ENCODE results near the gene SRGAP1. TPM values are rescaled to one million over a fixed set of nuclear protein-coding genes. Genes with fewer than 3 reads are reported as not detected.
A peak's percentile ranks its signal among the peaks of the same experiment; 100 is the strongest.

Gene SRGAP1
- total and polyA plus RNA-seq, 4 donors: 1.8 to 12.4 (median 6.2) TPM

- Histone ChIP-seq H3K9me3 (ENCODE audit: control insufficient read depth in 4 of 4, insufficient read depth in 3 of 4, low read length in 3 of 4) (no peaks in the 10 kb centered on the region), H3K27me3 (ENCODE audit: control insufficient read depth in 3 of 3, insufficient read depth in 3 of 3, low read length in 2 of 3) (no peaks in the 10 kb centered on the region), H3K27ac (ENCODE audit: low read depth in 1 of 2, low read length in 1 of 2) (peak overlapping the region in 1 of 2 donors; percentile 75), H3K36me3 (ENCODE audit: control insufficient read depth in 4 of 4, insufficient read depth in 4 of 4, low read length in 4 of 4) (peaks cover 0 to 4% (median 1%) of the 10 kb centered on the region in 4 donors), H3K9ac (ENCODE audit: insufficient read depth in 1 of 2, low read length in 2 of 2) (no peak overlapping the region), H3K4me3 (no peak overlapping the region), H3K4me1 (ENCODE audit: control insufficient read depth in 5 of 5, insufficient read depth in 5 of 5, low read length in 5 of 5) (peaks cover 0 to 16% (median 13%) of the 10 kb centered on the region in 5 donors)
- 70 to 86% methylated on average over 1 of the region's 1 CpG for WGBS, 2 donors
- DNase-seq (no peak), ATAC-seq (ENCODE audit: insufficient read depth, low FRiP score) (no peak)
- no peak for TF ChIP-seq CTCF (IDR thresholded peaks at IDR 0.05; ENCODE audit: control extremely low read depth, extremely low read depth)
These were observed 245.5 kb downstream of the SRGAP1 start for GRCh38 chr12:64090047-64090446.

GRCh38 chr12:64091186-64091585 is 246.7 kb downstream of the SRGAP1 start:
- no peaks in the 10 kb centered on the region for H3K27me3 ChIP-seq (ENCODE audit: control insufficient read depth in 3 of 3, insufficient read depth in 3 of 3, low read length in 2 of 3)
- no peak overlapping the region for H3K27ac ChIP-seq (ENCODE audit: low read depth in 1 of 2, low read length in 1 of 2)
- no peak overlapping the region for H3K9ac ChIP-seq (ENCODE audit: insufficient read depth in 1 of 2, low read length in 2 of 2)
- TF ChIP-seq CTCF (IDR thresholded peaks at IDR 0.05; ENCODE audit: control extremely low read depth, extremely low read depth): no peak
- no peak for ATAC-seq (ENCODE audit: insufficient read depth, low FRiP score)
- WGBS, 2 donors: 57 to 80% methylated on average over 4 of the region's 4 CpGs
- DNase-seq: no peak
- H3K36me3 ChIP-seq (ENCODE audit: control insufficient read depth in 4 of 4, insufficient read depth in 4 of 4, low read length in 4 of 4): peaks cover 0 to 3% (median 0%) of the 10 kb centered on the region in 4 donors
- H3K9me3 ChIP-seq (ENCODE audit: control insufficient read depth in 4 of 4, insufficient read depth in 3 of 4, low read length in 3 of 4): no peaks in the 10 kb centered on the region
- H3K4me3 ChIP-seq: no peak overlapping the region
- peaks cover 0 to 15% (median 7%) of the 10 kb centered on the region in 5 donors for H3K4me1 ChIP-seq (ENCODE audit: control insufficient read depth in 5 of 5, insufficient read depth in 5 of 5, low read length in 5 of 5)

- H3K4me1 ChIP-seq (ENCODE audit: control insufficient read depth in 5 of 5, insufficient read depth in 5 of 5, low read length in 5 of 5): peaks cover 0 to 14% (median 7%) of the 10 kb centered on the region in 5 donors
- H3K9me3 ChIP-seq (ENCODE audit: control insufficient read depth in 4 of 4, insufficient read depth in 3 of 4, low read length in 3 of 4): no peaks in the 10 kb centered on the region
- WGBS, 2 donors: 92% methylated on average over 4 of the region's 4 CpGs
- H3K27me3 ChIP-seq (ENCODE audit: control insufficient read depth in 3 of 3, insufficient read depth in 3 of 3, low read length in 2 of 3): no peaks in the 10 kb centered on the region
- no peak overlapping the region for H3K9ac ChIP-seq (ENCODE audit: insufficient read depth in 1 of 2, low read length in 2 of 2)
- H3K36me3 ChIP-seq (ENCODE audit: control insufficient read depth in 4 of 4, insufficient read depth in 4 of 4, low read length in 4 of 4): peaks cover 0 to 3% (median 0%) of the 10 kb centered on the region in 4 donors
- no peak overlapping the region for H3K4me3 ChIP-seq
- no peak overlapping the region for H3K27ac ChIP-seq (ENCODE audit: low read depth in 1 of 2, low read length in 1 of 2)
- DNase-seq (no peak), ATAC-seq (ENCODE audit: insufficient read depth, low FRiP score) (no peak)
- TF ChIP-seq CTCF (IDR thresholded peaks at IDR 0.05; ENCODE audit: control extremely low read depth, extremely low read depth): no peak
These were observed 248.2 kb downstream of the SRGAP1 start for GRCh38 chr12:64092507-64093196.

Data from lung (tissue), 12 donors.